Measurements from ENCODE around the gene DDX39B. TPM values are rescaled to one million over a fixed set of nuclear protein-coding genes. Genes with fewer than 3 reads are reported as not detected.

The DDX39B gene
- total and polyA plus RNA-seq, 2 of the 8 experiments (the other 6 are each of a cell fraction or from before 2014, with no cell fraction given): 780 to 1,164 TPM

DNA sequence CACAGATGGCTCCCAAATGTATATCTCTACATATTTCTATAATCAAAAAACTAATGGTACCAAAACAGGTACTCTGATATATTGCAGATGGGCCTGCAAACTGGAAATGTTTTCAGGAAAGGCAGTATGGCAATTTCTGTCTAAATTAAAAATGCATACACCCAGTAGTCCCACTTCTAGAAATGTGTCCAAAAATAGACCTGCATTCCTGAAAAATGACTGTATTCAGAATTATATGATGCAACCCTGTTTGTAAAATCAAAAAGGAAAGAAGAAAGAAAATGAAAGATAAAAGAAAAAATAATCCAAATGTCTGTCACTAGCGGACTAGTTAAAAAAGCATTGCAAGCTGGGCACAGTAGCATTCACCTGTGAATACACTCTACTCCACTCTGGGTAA lies 56.7 kb downstream of the DDX39B start:
- ChIA-PET CTCF (ENCODE audit: partially characterized antibody) (interaction anchor here (0.6 to 2.2 kb wide), 2 partner anchors 11 to 95 kb away, joined by 3 to 10 read pairs; no protein-coding TSS in a partner anchor), POLR2A (ENCODE audit: partially characterized antibody) (interaction anchor here (1.0 kb wide), 1 partner anchor 10 kb away, joined by 3 read pairs; no protein-coding TSS in a partner anchor)
- H4K91ac ChIP-seq (replicated peaks; ENCODE audit: insufficient read length, low read length): no peak overlapping the region
- no peaks in the 10 kb centered on the region for H3K4me1 ChIP-seq (replicated peaks in 1 of 4; ENCODE audit: control insufficient read depth in 3 of 4, insufficient read depth in 4 of 4, low read length in 3 of 4)
- H3K9ac ChIP-seq (replicated peaks in 1 of 4; ENCODE audit: extremely low read depth in 1 of 4, low read depth in 3 of 4, low read length in 3 of 4): no peak overlapping the region
- H3K79me2 ChIP-seq (ENCODE audit: control insufficient read depth in 1 of 2, insufficient read depth in 2 of 2, low read length in 2 of 2): no peaks in the 10 kb centered on the region
- FAIRE-seq (no peak), DNase-seq (ENCODE audit: low read depth in 1 of 2, low spot score in 2 of 2) (no peak)
- no peaks in the 10 kb centered on the region for H3K36me3 ChIP-seq (ENCODE audit: control insufficient read depth in 2 of 4, insufficient read depth in 4 of 4, low read length in 3 of 4)
- no peak overlapping the region for H2AFZ ChIP-seq (ENCODE audit: low read length)
- H4K8ac ChIP-seq (ENCODE audit: extremely low read depth, insufficient read depth, low read length): no peak overlapping the region
- no peak overlapping the region for H2BK15ac ChIP-seq (ENCODE audit: low read length)
- H2BK5ac ChIP-seq (ENCODE audit: low read depth, low read length): no peak overlapping the region
- H4K5ac ChIP-seq (ENCODE audit: insufficient read length, low read depth, low read length): no peak overlapping the region
- H3K23ac ChIP-seq (ENCODE audit: insufficient read length): no peak overlapping the region
- no peaks in the 10 kb centered on the region for H3K23me2 ChIP-seq (ENCODE audit: low read depth, low read length)
- H3K18ac ChIP-seq (ENCODE audit: extremely low read depth, low read length): no peak overlapping the region
- TF ChIP-seq TAF7 (optimal IDR thresholded peaks at IDR 0.05; ENCODE audit: borderline replicate concordance, low read depth, low read length) (no peak), KDM4A (IDR thresholded peaks at IDR 0.05; ENCODE audit: low read depth, low read length, severe bottlenecking) (no peak), SIRT6 (IDR thresholded peaks at IDR 0.05; ENCODE audit: low read length) (no peak), ATF2 (IDR thresholded peaks at IDR 0.05; ENCODE audit: low read length) (no peak), CREB1 (IDR thresholded peaks at IDR 0.05) (no peak), SAP30 (IDR thresholded peaks at IDR 0.05; ENCODE audit: insufficient read depth, insufficient replicate concordance, low read length) (no peak), NANOG (IDR thresholded peaks at IDR 0.05; ENCODE audit: insufficient read depth, low read depth, low read length, poor library complexity, severe bottlenecking) (no peak), SIN3A (conservative IDR thresholded peaks at IDR 0.05 in 1 of 2, IDR thresholded peaks at IDR 0.05 in 1 of 2; ENCODE audit: low read depth in 1 of 2, low read length in 2 of 2) (no peak), RXRA (IDR thresholded peaks at IDR 0.05; ENCODE audit: insufficient read depth, low read depth, low read length) (no peak), RFX5 (IDR thresholded peaks at IDR 0.05; ENCODE audit: borderline replicate concordance, low read depth, low read length) (no peak)
- TF ChIP-seq, protein P1, sequence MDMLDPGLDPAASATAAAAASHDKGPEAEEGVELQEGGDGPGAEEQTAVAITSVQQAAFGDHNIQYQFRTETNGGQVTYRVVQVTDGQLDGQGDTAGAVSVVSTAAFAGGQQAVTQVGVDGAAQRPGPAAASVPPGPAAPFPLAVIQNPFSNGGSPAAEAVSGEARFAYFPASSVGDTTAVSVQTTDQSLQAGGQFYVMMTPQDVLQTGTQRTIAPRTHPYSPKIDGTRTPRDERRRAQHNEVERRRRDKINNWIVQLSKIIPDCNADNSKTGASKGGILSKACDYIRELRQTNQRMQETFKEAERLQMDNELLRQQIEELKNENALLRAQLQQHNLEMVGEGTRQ (IDR thresholded peaks at IDR 0.05; ENCODE audit: low read length): no peak
- no peak overlapping the region for H2BK20ac ChIP-seq (ENCODE audit: low read length)
- no peak overlapping the region for H2BK12ac ChIP-seq (ENCODE audit: low read depth, low read length)
- no peak overlapping the region for H3K4ac ChIP-seq (replicated peaks; ENCODE audit: insufficient read length, low read depth, low read length)
- no peak overlapping the region for H3K4me2 ChIP-seq (ENCODE audit: insufficient read depth in 1 of 2, low read depth in 2 of 2, low read length in 2 of 2)
- H3K9me3 ChIP-seq (ENCODE audit: insufficient read depth in 2 of 2, low read depth in 1 of 2, low read length in 1 of 2): no peaks in the 10 kb centered on the region
- no peak overlapping the region for H3K56ac ChIP-seq (replicated peaks; ENCODE audit: insufficient read length, low read depth, low read length)
- H3K14ac ChIP-seq (ENCODE audit: insufficient read length): no peak overlapping the region
- H4K20me1 ChIP-seq (replicated peaks in 1 of 2; ENCODE audit: control insufficient read depth in 1 of 2, insufficient read depth in 2 of 2, low read length in 2 of 2): no peaks in the 10 kb centered on the region
- no peaks in the 10 kb centered on the region for H3K79me1 ChIP-seq (ENCODE audit: low read depth, low read length)
- H3K4me3 ChIP-seq (ENCODE audit: extremely low read depth in 1 of 4, insufficient read depth in 2 of 4, low read depth in 3 of 4, low read length in 4 of 4): no peak overlapping the region
- H3K27me3 ChIP-seq (replicated peaks in 1 of 4; ENCODE audit: control insufficient read depth in 3 of 4, extremely low read depth in 1 of 4, insufficient read depth in 3 of 4, low read length in 3 of 4): no peaks in the 10 kb centered on the region; a peak in 1 of 7 replicates
- H2AK5ac ChIP-seq (ENCODE audit: low read depth, low read length): no peak overlapping the region
- H2BK120ac ChIP-seq (replicated peaks; ENCODE audit: low read depth, low read length): no peak overlapping the region
- WGBS, 2 experiments (ENCODE audit: extremely low coverage in 1 of 2, insufficient coverage in 1 of 2, insufficient read length in 1 of 2, insufficient replicate concordance in 2 of 2, low coverage in 1 of 2, low lambda C conversion rate in 2 of 2, missing lambda C conversion rate in 1 of 2): 69% methylated on average over 1 of the region's 1 CpG; no CpG with 5 or more reads in 1 of the 2 experiments
- H3K27ac ChIP-seq (ENCODE audit: low read depth, low read length): no peak overlapping the region

Measured in H1 (cell line).